NCI-H526 treated with DMSO at 0.1 percent for 48 hours (cell line): ENCODE data around the gene MOGAT2.
"Not testable (repeated sequence)": the region's sequence is repeated elsewhere in the genome, so short reads cannot be mapped to it uniquely, and the experiment has no call there.

ENCODE experiments used
- DNase-seq: peaks from one replicate; lab custom pipeline; 2025; lab: John Stamatoyannopoulos, UW

Gene MOGAT2

GRCh38 chr11:75717608-75718418, at the start of gene MOGAT2:
Gene MOGAT2 (plus strand): TSS chr11:75717838. CDS start chr11:75717889, 51 bp downstream.
- DNase-seq, result no peak

GRCh38 chr11:75668451-75669297, 49.0 kb upstream of the MOGAT2 start, which contains the start of gene MAP6:
Gene MAP6 (minus strand): TSS chr11:75669038. CDS start chr11:75668369, 669 bp downstream.
- DNase-seq, result peak; percentile 51

GRCh38 chr11:75673977-75674582, 43.6 kb upstream of the MOGAT2 start:
- no peak for DNase-seq

GRCh38 chr11:75677275-75677674, 40.4 kb upstream of the MOGAT2 start:
- no peak for DNase-seq

- DNase-seq, result no peak
Observed at GRCh38 chr11:75677909-75678308, 39.7 kb upstream of the MOGAT2 start.

GRCh38 chr11:75678620-75679259, 38.9 kb upstream of the MOGAT2 start:
- no peak for DNase-seq

- no peak for DNase-seq
Observed at GRCh38 chr11:75679566-75679965, 38.1 kb upstream of the MOGAT2 start.

GRCh38 chr11:75683856-75684255, 33.8 kb upstream of the MOGAT2 start:
- not testable (repeated sequence) for DNase-seq

- DNase-seq, result no peak
Observed at GRCh38 chr11:75689863-75690609, 27.6 kb upstream of the MOGAT2 start.

GRCh38 chr11:75691804-75692203, 25.8 kb upstream of the MOGAT2 start:
- DNase-seq, result no peak

- no peak for DNase-seq
Observed at GRCh38 chr11:75697906-75698581, 19.6 kb upstream of the MOGAT2 start.

GRCh38 chr11:75700940-75701339, 16.7 kb upstream of the MOGAT2 start:
- DNase-seq, result no peak

GRCh38 chr11:75703695-75704237, 13.9 kb upstream of the MOGAT2 start:
- DNase-seq, result no peak

GRCh38 chr11:75705541-75705940, 12.1 kb upstream of the MOGAT2 start:
- DNase-seq, result no peak

GRCh38 chr11:75706260-75706729, 11.3 kb upstream of the MOGAT2 start:
- peak; percentile 54 for DNase-seq

- DNase-seq, result no peak
Observed at GRCh38 chr11:75714211-75714610, 3.4 kb upstream of the MOGAT2 start.

- DNase-seq, result no peak
Observed at GRCh38 chr11:75715688-75716087, 1.9 kb upstream of the MOGAT2 start.

- DNase-seq, result no peak
Observed at GRCh38 chr11:75716659-75717058, 979 bp upstream of the MOGAT2 start.

- no peak for DNase-seq
Observed at GRCh38 chr11:75718419-75719339, 1.0 kb downstream of the MOGAT2 start.
